ENCODE results near the gene DCUN1D2. TPM values are rescaled to one million over a fixed set of nuclear protein-coding genes. Genes with fewer than 3 reads are reported as not detected.

The DCUN1D2 gene
- total and polyA plus RNA-seq, 3 donors from 2014 or later, result 16.3 to 78.5 (median 65.9) TPM

- intact Hi-C loops (cut with DNase I; ENCODE audit: low total_unique reads), result no loop called here
- H3K27ac ChIP-seq, result no peak overlapping the region
- no peaks in the 10 kb centered on the region for H3K9me3 ChIP-seq
- H3K27me3 ChIP-seq, result no peaks in the 10 kb centered on the region
- 91 to 95% methylated on average over 7 to 41 of the region's 41 CpGs for WGBS, 2 donors
- H3K4me3 ChIP-seq, result no peak overlapping the region
- no peaks in the 10 kb centered on the region for H3K36me3 ChIP-seq (ENCODE audit: low read depth, missing control alignments)
- no peak for DNase-seq
- TF ChIP-seq CTCF (IDR thresholded peaks at IDR 0.05), result no peak
- no peak for TF ChIP-seq POLR2A (IDR thresholded peaks at IDR 0.05)
- H3K4me1 ChIP-seq, result no peaks in the 10 kb centered on the region
These were observed 82.7 kb downstream of the DCUN1D2 start for GRCh38 chr13:113407531-113408393.

- no peaks in the 10 kb centered on the region for H3K27me3 ChIP-seq
- no peaks in the 10 kb centered on the region for H3K9me3 ChIP-seq
- no peak overlapping the region for H3K27ac ChIP-seq
- H3K4me1 ChIP-seq, result no peaks in the 10 kb centered on the region
- no peak overlapping the region for H3K4me3 ChIP-seq
- DNase-seq, result no peak
- 90 to 95% methylated on average over 7 to 21 of the region's 21 CpGs for WGBS, 2 donors
- intact Hi-C loops (cut with DNase I; ENCODE audit: low total_unique reads), result no loop called here
- TF ChIP-seq POLR2A (IDR thresholded peaks at IDR 0.05) (no peak), CTCF (IDR thresholded peaks at IDR 0.05) (no peak)
- no peaks in the 10 kb centered on the region for H3K36me3 ChIP-seq (ENCODE audit: low read depth, missing control alignments)
These were observed 83.4 kb downstream of the DCUN1D2 start for GRCh38 chr13:113407103-113407530.

GRCh38 chr13:113406321-113407102 lies 84.0 kb downstream of the DCUN1D2 start:
- TF ChIP-seq CTCF (IDR thresholded peaks at IDR 0.05), result no peak
- TF ChIP-seq POLR2A (IDR thresholded peaks at IDR 0.05), result no peak
- no peaks in the 10 kb centered on the region for H3K9me3 ChIP-seq
- 84 to 86% methylated on average over 20 to 23 of the region's 28 CpGs for WGBS, 2 donors
- DNase-seq, result no peak
- H3K4me3 ChIP-seq, result no peak overlapping the region
- intact Hi-C loops (cut with DNase I; ENCODE audit: low total_unique reads), result no loop called here
- H3K4me1 ChIP-seq, result no peaks in the 10 kb centered on the region
- H3K36me3 ChIP-seq (ENCODE audit: low read depth, missing control alignments), result no peaks in the 10 kb centered on the region
- no peaks in the 10 kb centered on the region for H3K27me3 ChIP-seq
- no peak overlapping the region for H3K27ac ChIP-seq

Small RNA genes within 50 kb of the gene (small RNA-seq; reads per million reads assigned to genes)
- gene RNU1-16P, result 0 reads per million in 2 donors

Other genes starting within 250 kb of the DCUN1D2 start
- gene LAMP1, start 193.5 kb downstream of the DCUN1D2 start, total RNA-seq, result 100 to 1,000 TPM; 177 to 231 TPM
- 254 TPM for gene LAMP1, start 193.5 kb downstream of the DCUN1D2 start, polyA plus RNA-seq (ENCODE audit: insufficient read depth, low read depth, low replicate concordance)
- 10 to 100 TPM; 19.1 to 25.7 TPM for gene GRTP1, start 126.6 kb downstream of the DCUN1D2 start, total RNA-seq
- gene GRTP1, start 126.6 kb downstream of the DCUN1D2 start, polyA plus RNA-seq (ENCODE audit: insufficient read depth, low read depth, low replicate concordance), result 18.7 TPM
- 1 to 10 TPM; 6.6 to 9.3 TPM for gene ADPRHL1, start 37.2 kb downstream of the DCUN1D2 start, total RNA-seq
- gene ADPRHL1, start 37.2 kb downstream of the DCUN1D2 start, polyA plus RNA-seq (ENCODE audit: insufficient read depth, low read depth, low replicate concordance), result 6.2 TPM
- gene TFDP1, start 94.0 kb upstream of the DCUN1D2 start, total RNA-seq, result 10 to 100 TPM; 72.4 to 73.1 TPM
- 135 TPM for gene TFDP1, start 94.0 kb upstream of the DCUN1D2 start, polyA plus RNA-seq (ENCODE audit: insufficient read depth, low read depth, low replicate concordance)
- not detected for gene ATP4B, start 167.5 kb upstream of the DCUN1D2 start, total RNA-seq
- not detected for gene ATP4B, start 167.5 kb upstream of the DCUN1D2 start, polyA plus RNA-seq (ENCODE audit: insufficient read depth, low read depth, low replicate concordance)
- gene GRK1, start 176.5 kb upstream of the DCUN1D2 start, total RNA-seq, result 1 to 10 TPM in 1 of 2 donors, under 1 TPM in 1; 0.87 to 2.1 TPM
- 0.55 TPM for gene GRK1, start 176.5 kb upstream of the DCUN1D2 start, polyA plus RNA-seq (ENCODE audit: insufficient read depth, low read depth, low replicate concordance)

Measured in testis (tissue), 3 donors.